Measurements from ENCODE around the gene GEMIN7. TPM values are rescaled to one million over a fixed set of nuclear protein-coding genes. Genes with fewer than 3 reads are reported as not detected.

Gene GEMIN7
- total and polyA plus RNA-seq, 2 of the 13 experiments (the other 11 are each of a cell fraction or from before 2014, with no cell fraction given), result 24.1 to 30.6 TPM

- TF ChIP-seq, protein P1, sequence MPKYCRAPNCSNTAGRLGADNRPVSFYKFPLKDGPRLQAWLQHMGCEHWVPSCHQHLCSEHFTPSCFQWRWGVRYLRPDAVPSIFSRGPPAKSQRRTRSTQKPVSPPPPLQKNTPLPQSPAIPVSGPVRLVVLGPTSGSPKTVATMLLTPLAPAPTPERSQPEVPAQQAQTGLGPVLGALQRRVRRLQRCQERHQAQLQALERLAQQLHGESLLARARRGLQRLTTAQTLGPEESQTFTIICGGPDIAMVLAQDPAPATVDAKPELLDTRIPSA (CRISPR knock-in tag; IDR thresholded peaks at IDR 0.05; ENCODE audit: borderline replicate concordance), result no peak
- TF ChIP-seq ZNF740 (CRISPR knock-in tag; IDR thresholded peaks at IDR 0.05) (no peak), ZXDC (CRISPR knock-in tag; IDR thresholded peaks at IDR 0.05) (no peak), MTERF4 (CRISPR knock-in tag; IDR thresholded peaks at IDR 0.05) (no peak), ZNF350 (CRISPR knock-in tag; IDR thresholded peaks at IDR 0.05; ENCODE audit: borderline replicate concordance, low read depth) (peak; percentile 76; the same call in 1 of the 2 replicates), TBX2 (CRISPR knock-in tag; IDR thresholded peaks at IDR 0.05; ENCODE audit: borderline replicate concordance) (peak; percentile 91), E2F1 (CRISPR knock-in tag; IDR thresholded peaks at IDR 0.05) (no peak), ZNF788 (CRISPR knock-in tag; IDR thresholded peaks at IDR 0.05; ENCODE audit: borderline replicate concordance) (peak; percentile 87; the same call in 1 of the 2 replicates), MAZ (IDR thresholded peaks at IDR 0.05; ENCODE audit: borderline replicate concordance, low read depth, low read length) (no peak), MAZ (CRISPR knock-in tag; IDR thresholded peaks at IDR 0.05; ENCODE audit: low read depth) (peak; percentile 71; the same call in 1 of the 2 replicates), CSRNP2 (CRISPR knock-in tag; conservative IDR thresholded peaks at IDR 0.05; ENCODE audit: low read depth) (no peak), ARNT (IDR thresholded peaks at IDR 0.05) (no peak)
Observed at GRCh38 chr19:45045671-45046353, 33.2 kb upstream of the GEMIN7 start (continued).
